ENCODE results near the gene PLEKHM3. TPM values are rescaled to one million over a fixed set of nuclear protein-coding genes. Genes with fewer than 3 reads are reported as not detected.
A peak's percentile ranks its signal among the peaks of the same experiment; 100 is the strongest.

Gene PLEKHM3
- polyA plus RNA-seq, 2 of the 4 experiments (the other 2 are of a cell fraction): 2.9 to 6.5 TPM

DNA sequence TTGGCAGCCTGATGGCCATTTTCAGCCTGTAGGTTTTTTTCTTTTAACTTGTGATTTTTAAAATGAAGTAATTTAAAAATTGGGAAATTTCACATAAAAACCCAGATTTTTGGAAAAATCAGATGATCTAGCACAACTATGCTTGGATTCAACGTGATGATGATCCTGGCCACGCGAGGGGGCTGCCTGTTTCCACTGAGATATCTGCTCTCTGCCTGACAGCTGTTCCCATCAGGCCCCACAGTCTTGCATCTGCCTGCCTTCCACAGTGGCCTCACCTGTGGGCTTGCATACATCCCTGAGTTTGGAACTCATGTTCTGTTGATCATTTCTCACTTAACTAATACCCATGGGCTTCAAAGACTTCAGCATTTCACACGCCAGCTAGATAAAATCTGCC is 163.5 kb downstream of the PLEKHM3 start (continued):
- TF ChIP-seq KDM1A (IDR thresholded peaks at IDR 0.05; ENCODE audit: low read depth): no peak
- TF ChIP-seq, protein P1, sequence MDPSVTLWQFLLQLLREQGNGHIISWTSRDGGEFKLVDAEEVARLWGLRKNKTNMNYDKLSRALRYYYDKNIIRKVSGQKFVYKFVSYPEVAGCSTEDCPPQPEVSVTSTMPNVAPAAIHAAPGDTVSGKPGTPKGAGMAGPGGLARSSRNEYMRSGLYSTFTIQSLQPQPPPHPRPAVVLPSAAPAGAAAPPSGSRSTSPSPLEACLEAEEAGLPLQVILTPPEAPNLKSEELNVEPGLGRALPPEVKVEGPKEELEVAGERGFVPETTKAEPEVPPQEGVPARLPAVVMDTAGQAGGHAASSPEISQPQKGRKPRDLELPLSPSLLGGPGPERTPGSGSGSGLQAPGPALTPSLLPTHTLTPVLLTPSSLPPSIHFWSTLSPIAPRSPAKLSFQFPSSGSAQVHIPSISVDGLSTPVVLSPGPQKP (IDR thresholded peaks at IDR 0.05; ENCODE audit: low read depth, low read length): no peak
- no peak for TF ChIP-seq POLR2AphosphoS2 (conservative IDR thresholded peaks at IDR 0.05; ENCODE audit: low read length)

DNA sequence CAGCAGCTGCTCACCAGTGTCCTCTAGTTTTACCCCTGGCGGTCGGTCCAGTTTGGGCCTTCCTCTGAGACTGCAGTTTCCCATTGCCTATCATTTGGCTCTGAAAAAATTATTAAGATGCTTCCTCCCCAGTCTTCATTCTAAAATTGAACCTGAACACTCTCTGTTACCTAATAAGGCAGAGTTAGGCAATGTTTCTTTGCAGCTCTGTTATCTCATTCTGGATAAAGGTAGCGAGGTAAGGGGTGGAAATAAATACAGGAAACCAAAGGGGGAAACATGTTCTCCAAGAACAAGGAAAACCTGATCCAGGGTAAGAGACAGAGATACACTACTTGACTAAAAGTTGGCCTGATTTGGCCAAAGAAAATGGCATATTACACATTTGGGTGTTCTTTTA is 164.6 kb downstream of the PLEKHM3 start:
- POLR2A ChIA-PET: no interaction called here
- 93% methylated on average over 3 of the region's 3 CpGs for whole genome bisulfite sequencing (ENCODE audit: missing lambda C conversion rate)
- Histone ChIP-seq H3K27ac (no peak overlapping the region), H3K4me3 (no peak overlapping the region), H3K4me2 (no peak overlapping the region), H3K4me1 (no peaks in the 10 kb centered on the region), H3K9me3 (no peaks in the 10 kb centered on the region)
- CTCF ChIA-PET: interaction anchor here (1.2 to 1.5 kb wide), 2 partner anchors 10 to 91 kb away, joined by 3 to 4 read pairs; partner anchors contain the start of gene FZD5
- ATAC-seq (no peak), FAIRE-seq (no peak), DNase-seq (ENCODE audit: low read depth in 1 of 2, low spot score in 1 of 2) (no peak)
- TF ChIP-seq FOXS1 (CRISPR knock-in tag; IDR thresholded peaks at IDR 0.05) (no peak), ZC3H11A (IDR thresholded peaks at IDR 0.05) (no peak), MAFK (IDR thresholded peaks at IDR 0.05; ENCODE audit: partially characterized antibody) (no peak), HOXA7 (CRISPR knock-in tag; IDR thresholded peaks at IDR 0.05) (no peak), MAZ (IDR thresholded peaks at IDR 0.05; ENCODE audit: borderline replicate concordance, low read depth, low read length) (no peak), FOSL2 (IDR thresholded peaks at IDR 0.05) (no peak), FOSL2 (CRISPR knock-in tag; IDR thresholded peaks at IDR 0.05) (no peak), RFX5 (IDR thresholded peaks at IDR 0.05) (no peak), SMC3 (IDR thresholded peaks at IDR 0.05) (no peak), JUNB (IDR thresholded peaks at IDR 0.05) (no peak), MYC (IDR thresholded peaks at IDR 0.05; ENCODE audit: borderline replicate concordance, low read length) (no peak), RARB (CRISPR knock-in tag; IDR thresholded peaks at IDR 0.05) (no peak)
- TF ChIP-seq, protein P2, sequence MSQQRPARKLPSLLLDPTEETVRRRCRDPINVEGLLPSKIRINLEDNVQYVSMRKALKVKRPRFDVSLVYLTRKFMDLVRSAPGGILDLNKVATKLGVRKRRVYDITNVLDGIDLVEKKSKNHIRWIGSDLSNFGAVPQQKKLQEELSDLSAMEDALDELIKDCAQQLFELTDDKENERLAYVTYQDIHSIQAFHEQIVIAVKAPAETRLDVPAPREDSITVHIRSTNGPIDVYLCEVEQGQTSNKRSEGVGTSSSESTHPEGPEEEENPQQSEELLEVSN (IDR thresholded peaks at IDR 0.05; ENCODE audit: borderline replicate concordance, low read depth): no peak
- TF ChIP-seq, protein P3, sequence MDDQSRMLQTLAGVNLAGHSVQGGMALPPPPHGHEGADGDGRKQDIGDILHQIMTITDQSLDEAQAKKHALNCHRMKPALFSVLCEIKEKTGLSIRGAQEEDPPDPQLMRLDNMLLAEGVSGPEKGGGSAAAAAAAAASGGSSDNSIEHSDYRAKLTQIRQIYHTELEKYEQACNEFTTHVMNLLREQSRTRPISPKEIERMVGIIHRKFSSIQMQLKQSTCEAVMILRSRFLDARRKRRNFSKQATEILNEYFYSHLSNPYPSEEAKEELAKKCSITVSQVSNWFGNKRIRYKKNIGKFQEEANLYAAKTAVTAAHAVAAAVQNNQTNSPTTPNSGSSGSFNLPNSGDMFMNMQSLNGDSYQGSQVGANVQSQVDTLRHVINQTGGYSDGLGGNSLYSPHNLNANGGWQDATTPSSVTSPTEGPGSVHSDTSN (IDR thresholded peaks at IDR 0.05): no peak
- TF ChIP-seq, protein P4, sequence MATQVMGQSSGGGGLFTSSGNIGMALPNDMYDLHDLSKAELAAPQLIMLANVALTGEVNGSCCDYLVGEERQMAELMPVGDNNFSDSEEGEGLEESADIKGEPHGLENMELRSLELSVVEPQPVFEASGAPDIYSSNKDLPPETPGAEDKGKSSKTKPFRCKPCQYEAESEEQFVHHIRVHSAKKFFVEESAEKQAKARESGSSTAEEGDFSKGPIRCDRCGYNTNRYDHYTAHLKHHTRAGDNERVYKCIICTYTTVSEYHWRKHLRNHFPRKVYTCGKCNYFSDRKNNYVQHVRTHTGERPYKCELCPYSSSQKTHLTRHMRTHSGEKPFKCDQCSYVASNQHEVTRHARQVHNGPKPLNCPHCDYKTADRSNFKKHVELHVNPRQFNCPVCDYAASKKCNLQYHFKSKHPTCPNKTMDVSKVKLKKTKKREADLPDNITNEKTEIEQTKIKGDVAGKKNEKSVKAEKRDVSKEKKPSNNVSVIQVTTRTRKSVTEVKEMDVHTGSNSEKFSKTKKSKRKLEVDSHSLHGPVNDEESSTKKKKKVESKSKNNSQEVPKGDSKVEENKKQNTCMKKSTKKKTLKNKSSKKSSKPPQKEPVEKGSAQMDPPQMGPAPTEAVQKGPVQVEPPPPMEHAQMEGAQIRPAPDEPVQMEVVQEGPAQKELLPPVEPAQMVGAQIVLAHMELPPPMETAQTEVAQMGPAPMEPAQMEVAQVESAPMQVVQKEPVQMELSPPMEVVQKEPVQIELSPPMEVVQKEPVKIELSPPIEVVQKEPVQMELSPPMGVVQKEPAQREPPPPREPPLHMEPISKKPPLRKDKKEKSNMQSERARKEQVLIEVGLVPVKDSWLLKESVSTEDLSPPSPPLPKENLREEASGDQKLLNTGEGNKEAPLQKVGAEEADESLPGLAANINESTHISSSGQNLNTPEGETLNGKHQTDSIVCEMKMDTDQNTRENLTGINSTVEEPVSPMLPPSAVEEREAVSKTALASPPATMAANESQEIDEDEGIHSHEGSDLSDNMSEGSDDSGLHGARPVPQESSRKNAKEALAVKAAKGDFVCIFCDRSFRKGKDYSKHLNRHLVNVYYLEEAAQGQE (IDR thresholded peaks at IDR 0.05): no peak
- TF ChIP-seq, protein P5, sequence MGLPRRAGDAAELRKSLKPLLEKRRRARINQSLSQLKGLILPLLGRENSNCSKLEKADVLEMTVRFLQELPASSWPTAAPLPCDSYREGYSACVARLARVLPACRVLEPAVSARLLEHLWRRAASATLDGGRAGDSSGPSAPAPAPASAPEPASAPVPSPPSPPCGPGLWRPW (IDR thresholded peaks at IDR 0.05): no peak

DNA sequence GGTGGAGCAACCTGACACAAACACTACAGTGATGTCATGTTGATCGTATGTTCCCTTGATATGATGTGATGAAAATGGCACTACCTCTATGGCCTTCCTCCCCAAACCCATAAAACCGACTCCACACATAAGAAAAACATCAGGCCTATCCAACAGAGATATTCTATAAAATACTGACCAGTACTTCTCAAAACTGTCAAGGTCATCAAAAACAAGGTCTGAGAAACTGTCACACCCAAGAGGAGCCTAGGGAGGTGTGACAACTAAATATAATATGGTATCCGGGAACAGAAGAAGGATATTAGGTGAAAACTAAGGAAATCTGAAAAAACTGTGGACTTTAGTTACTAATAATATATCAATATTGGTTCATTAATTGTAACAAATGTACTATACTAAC is 169.7 kb downstream of the PLEKHM3 start:
- Histone ChIP-seq H3K27ac (no peak overlapping the region), H3K9me3 (no peaks in the 10 kb centered on the region), H3K4me3 (no peak overlapping the region), H3K4me2 (no peak overlapping the region), H3K4me1 (peaks cover 5% of the 10 kb centered on the region; the same call in 1 of the 3 replicates)
- peak; percentile 81 for TF ChIP-seq MAFK (IDR thresholded peaks at IDR 0.05; ENCODE audit: partially characterized antibody)
- TF ChIP-seq, protein P4 (IDR thresholded peaks at IDR 0.05): no peak
- TF ChIP-seq, protein P5 (IDR thresholded peaks at IDR 0.05): no peak
- TF ChIP-seq RAD21 (conservative IDR thresholded peaks at IDR 0.05 in 1 of 2, IDR thresholded peaks at IDR 0.05 in 1 of 2): no peak
- no peak for ATAC-seq
- ChIA-PET CTCF (no interaction called here), POLR2A (no interaction called here)
- WGBS (ENCODE audit: missing lambda C conversion rate): 92% methylated on average over 3 of the region's 3 CpGs
- no peak for FAIRE-seq
- DNase-seq (ENCODE audit: low read depth in 1 of 2, low spot score in 1 of 2): no peak

All from A549 (cell line).